CD14-positive monocyte (primary cell): ENCODE data around the gene DBN1. TPM values are rescaled to one million over a fixed set of nuclear protein-coding genes. Genes with fewer than 3 reads are reported as not detected.
A peak's percentile ranks its signal among the peaks of the same experiment; 100 is the strongest.

Source experiments
- DNase-seq, 3 donors: peaks; one replicate each; pipeline ENCODE4 v3.0.0-alpha.2; 2011 to 2022
- H2AFZ ChIP-seq: 2 replicates; pipeline ENCODE4 v1.6.0; 2012; ENCODE audit warnings: mild to moderate bottlenecking, low read depth, low read length, inconsistent platforms; ENCODE audit not compliant: insufficient read depth, poor library complexity, severe bottlenecking
- H3K27ac ChIP-seq, 2 donors: 1 replicate in 1 of 2; 2 replicates in 1 of 2; pipeline ENCODE4 v1.5.1; 2012 to 2013; ENCODE audit warnings: low read length in 2 of 2, control low read depth in 1 of 2, inconsistent platforms in 1 of 2, low read depth in 1 of 2, mild to moderate bottlenecking in 1 of 2
- H3K27me3 ChIP-seq, 2 donors: one replicate each; pipeline versions ENCODE4 v1.6.0 to v1.6.1; 2011 to 2013; ENCODE audit warnings: low read length in 2 of 2; ENCODE audit not compliant: control insufficient read depth in 2 of 2, insufficient read depth in 2 of 2
- H3K36me3 ChIP-seq, 2 donors: replicated peaks in 1 of 2; 1 replicate in 1 of 2; 2 replicates in 1 of 2; pipeline versions ENCODE4 v1.5.1 to v1.6.1; 2012 to 2013; ENCODE audit warnings: low read length in 2 of 2, control low read depth in 1 of 2, inconsistent platforms in 1 of 2, mild to moderate bottlenecking in 1 of 2; ENCODE audit not compliant: insufficient read depth in 2 of 2, control insufficient read depth in 1 of 2
- H3K4me1 ChIP-seq, 2 donors: 1 replicate in 1 of 2; 2 replicates in 1 of 2; pipeline versions ENCODE4 v1.5.1 to v1.6.1; 2012 to 2013; ENCODE audit warnings: low read length in 2 of 2, control low read depth in 1 of 2, inconsistent platforms in 1 of 2, mild to moderate bottlenecking in 1 of 2, moderate library complexity in 1 of 2; ENCODE audit not compliant: insufficient read depth in 2 of 2, control insufficient read depth in 1 of 2
- H3K4me2 ChIP-seq: replicated peaks from 2 replicates; pipeline ENCODE3; 2012; ENCODE audit warnings: low read length, moderate library complexity, mild to moderate bottlenecking; ENCODE audit not compliant: poor library complexity, severe bottlenecking; ENCODE audit errors: extremely low read depth
- H3K4me3 ChIP-seq, 3 experiments: fragments of 200-600 bp in 1 of 3; sonication (generic) in 1 of 3; replicated peaks in 1 of 3; 1 replicate in 2 of 3; 2 replicates in 1 of 3; pipeline ENCODE4 v1.5.1; 2011 to 2013; ENCODE audit warnings: low read length in 3 of 3, mild to moderate bottlenecking in 3 of 3, control low read depth in 2 of 3, low read depth in 2 of 3, inconsistent platforms in 1 of 3, moderate library complexity in 1 of 3
- H3K79me2 ChIP-seq: 2 replicates; pipeline ENCODE4 v1.6.0; 2012; ENCODE audit warnings: mild to moderate bottlenecking, control low read depth, inconsistent platforms, low read length, moderate library complexity; ENCODE audit not compliant: insufficient read depth
- H3K9ac ChIP-seq: 2 replicates; pipeline ENCODE4 v1.6.0; 2017; ENCODE audit warnings: low read length, mild to moderate bottlenecking; ENCODE audit not compliant: insufficient read depth, poor library complexity, severe bottlenecking
- H3K9me3 ChIP-seq, 2 donors: replicated peaks in 1 of 2; 1 replicate in 1 of 2; 2 replicates in 1 of 2; pipeline versions ENCODE4 v1.5.1 to v1.6.1; 2012 to 2013; ENCODE audit warnings: low read length in 2 of 2, control low read depth in 1 of 2; ENCODE audit not compliant: control insufficient read depth in 1 of 2, insufficient read depth in 1 of 2
- H4K20me1 ChIP-seq: 2 replicates; pipeline ENCODE4 v1.6.0; 2012; ENCODE audit warnings: mild to moderate bottlenecking, low read length, control low read depth, moderate library complexity; ENCODE audit not compliant: insufficient read depth
- H3K27ac Mint-ChIP-seq, 7 donors: one replicate each; pipeline ENCODE4 v1.8.0; 2020; ENCODE audit warnings: mild to moderate bottlenecking in 7 of 7, mixed read lengths in 7 of 7, moderate library complexity in 6 of 7, inconsistent platforms in 2 of 7
- H3K27me3 Mint-ChIP-seq, 3 donors: one replicate each; pipeline ENCODE4 v1.8.0; 2021 to 2022; ENCODE audit warnings: low read depth in 3 of 3, mild to moderate bottlenecking in 3 of 3, mixed read lengths in 3 of 3, moderate library complexity in 3 of 3, inconsistent platforms in 1 of 3
- H3K36me3 Mint-ChIP-seq, 2 donors: one replicate each; pipeline ENCODE4 v1.8.0; 2020; ENCODE audit warnings: mixed read lengths in 2 of 2, inconsistent platforms in 1 of 2, mild to moderate bottlenecking in 1 of 2
- H3K4me1 Mint-ChIP-seq: one replicate; pipeline ENCODE4 v1.8.0; 2020; ENCODE audit warnings: mild to moderate bottlenecking, mixed read lengths
- H3K4me3 Mint-ChIP-seq, 2 donors: one replicate each; pipeline ENCODE4 v1.8.0; 2020; ENCODE audit warnings: mild to moderate bottlenecking in 2 of 2, mixed read lengths in 2 of 2, moderate library complexity in 1 of 2
- H3K9me3 Mint-ChIP-seq, 7 donors: one replicate each; pipeline ENCODE4 v1.8.0; 2020 to 2022; ENCODE audit warnings: mixed read lengths in 7 of 7, mild to moderate bottlenecking in 6 of 7, moderate library complexity in 6 of 7, inconsistent platforms in 2 of 7
- WGBS: methylation state at CpG from one replicate; pipeline ENCODE4 v1.1.5; 2013; ENCODE audit warnings: missing lambda C conversion rate; ENCODE audit not compliant: insufficient coverage; 5-methylcytosine and 5-hydroxymethylcytosine counted together
- intact Hi-C, 2 donors: fragments of 100-400 bp; cut with micrococcal nuclease; formaldehyde crosslinking; loops; one replicate each; pipeline versions ENCODE4 v1.15.0 to v1.15.1; 2023
- polyA plus RNA-seq, 3 donors: library from polyadenylated mRNA; depleted of rRNA in 1 of 3; unstranded in 2 of 3; stranded (reverse) in 1 of 3; fragments of 300-500 nt in 2 of 3; fragments of >200 nt in 1 of 3; fragmentation: Illumina TruSeq in 2 of 3; gene quantifications; 1 replicate in 2 of 3; 2 replicates in 1 of 3; pipeline ENCODE4 v1.2.3, GENCODE V29; 2012 to 2021
- TF ChIP-seq, protein P1 (sequence below): fragments of 200-600 bp; IDR thresholded peaks from one replicate; pipeline ENCODE4 v1.8.0; 2022; ENCODE audit warnings: antibody characterized with exemption, mild to moderate bottlenecking

DBN1 gene
- polyA plus RNA-seq, 3 donors, result 0.71 to 1.6 (median 0.73) TPM

DNA sequence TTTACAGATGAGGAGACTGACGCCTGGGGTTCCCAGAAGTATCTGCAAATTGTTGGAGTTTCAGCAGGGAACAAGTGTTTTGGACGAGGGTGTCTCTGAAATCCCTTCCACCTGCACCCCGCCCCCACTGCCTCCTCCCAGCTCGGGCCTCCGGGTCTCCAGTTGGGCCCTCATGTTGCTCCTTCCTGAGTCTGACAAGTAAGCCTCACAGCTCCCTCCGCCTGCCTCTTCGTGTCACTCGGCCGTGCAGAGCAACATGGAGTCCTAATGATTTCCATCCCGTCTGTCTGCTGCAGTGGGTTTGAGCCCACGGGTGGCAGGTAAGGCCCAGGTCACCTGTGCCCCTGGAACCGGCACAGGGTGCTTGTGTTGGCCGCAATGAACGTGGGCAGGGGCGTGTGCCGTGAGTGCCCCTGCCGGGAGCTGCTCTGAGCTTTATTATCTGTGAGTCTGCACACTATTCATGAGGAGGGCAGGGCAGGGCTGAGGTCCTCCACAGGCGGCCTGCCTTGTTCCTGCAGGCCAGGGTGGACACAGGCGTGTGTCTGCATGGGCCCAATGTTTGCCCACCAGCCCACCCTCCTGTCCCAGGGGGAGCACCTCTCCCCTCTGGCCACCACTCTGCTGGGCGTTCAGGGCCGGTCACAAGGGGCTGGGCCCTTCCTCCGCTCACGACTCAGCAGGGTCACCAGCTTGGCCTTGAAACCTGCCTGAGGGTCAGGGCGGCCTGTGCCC lies 30.1 kb upstream of the DBN1 start:
- Histone ChIP-seq H3K9me3 (no peaks in the 10 kb centered on the region), H3K36me3 (peaks cover 34 to 42% of the 10 kb centered on the region in 2 donors), H3K27ac (no peak overlapping the region), H3K4me1 (peaks cover 64 to 80% of the 10 kb centered on the region in 2 donors), H2AFZ (no peak overlapping the region), H3K79me2 (peaks cover 39% of the 10 kb centered on the region), H3K9ac (no peak overlapping the region), H4K20me1 (peaks cover 80% of the 10 kb centered on the region), H3K4me2 (no peak overlapping the region), H3K4me3 (no peak overlapping the region), H3K27me3 (peaks cover 0 to 14% of the 10 kb centered on the region in 2 donors)
- H3K4me1 Mint-ChIP-seq, result peaks cover 65% of the 10 kb centered on the region
- whole genome bisulfite sequencing, result 85% methylated on average over 21 of the region's 24 CpGs
- H3K4me3 Mint-ChIP-seq, result no peak overlapping the region
- H3K36me3 Mint-ChIP-seq, result peaks cover 42 to 60% of the 10 kb centered on the region in 2 donors
- peak overlapping the region in 1 of 7 donors; percentile 30 for H3K27ac Mint-ChIP-seq
- peaks cover 16 to 22% (median 21%) of the 10 kb centered on the region in 3 donors for H3K27me3 Mint-ChIP-seq
- H3K9me3 Mint-ChIP-seq, result peaks cover 0 to 3% (median 0%) of the 10 kb centered on the region in 7 donors
- intact Hi-C loops, result loop anchor here (2.0 to 10.0 kb wide), 3 partner anchors 111 to 189 kb away; partner anchors contain the start of gene MXD3 (in 1 of the 2)
- no peak for DNase-seq
- TF ChIP-seq, protein P1, sequence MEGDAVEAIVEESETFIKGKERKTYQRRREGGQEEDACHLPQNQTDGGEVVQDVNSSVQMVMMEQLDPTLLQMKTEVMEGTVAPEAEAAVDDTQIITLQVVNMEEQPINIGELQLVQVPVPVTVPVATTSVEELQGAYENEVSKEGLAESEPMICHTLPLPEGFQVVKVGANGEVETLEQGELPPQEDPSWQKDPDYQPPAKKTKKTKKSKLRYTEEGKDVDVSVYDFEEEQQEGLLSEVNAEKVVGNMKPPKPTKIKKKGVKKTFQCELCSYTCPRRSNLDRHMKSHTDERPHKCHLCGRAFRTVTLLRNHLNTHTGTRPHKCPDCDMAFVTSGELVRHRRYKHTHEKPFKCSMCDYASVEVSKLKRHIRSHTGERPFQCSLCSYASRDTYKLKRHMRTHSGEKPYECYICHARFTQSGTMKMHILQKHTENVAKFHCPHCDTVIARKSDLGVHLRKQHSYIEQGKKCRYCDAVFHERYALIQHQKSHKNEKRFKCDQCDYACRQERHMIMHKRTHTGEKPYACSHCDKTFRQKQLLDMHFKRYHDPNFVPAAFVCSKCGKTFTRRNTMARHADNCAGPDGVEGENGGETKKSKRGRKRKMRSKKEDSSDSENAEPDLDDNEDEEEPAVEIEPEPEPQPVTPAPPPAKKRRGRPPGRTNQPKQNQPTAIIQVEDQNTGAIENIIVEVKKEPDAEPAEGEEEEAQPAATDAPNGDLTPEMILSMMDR, result no peak

DNA sequence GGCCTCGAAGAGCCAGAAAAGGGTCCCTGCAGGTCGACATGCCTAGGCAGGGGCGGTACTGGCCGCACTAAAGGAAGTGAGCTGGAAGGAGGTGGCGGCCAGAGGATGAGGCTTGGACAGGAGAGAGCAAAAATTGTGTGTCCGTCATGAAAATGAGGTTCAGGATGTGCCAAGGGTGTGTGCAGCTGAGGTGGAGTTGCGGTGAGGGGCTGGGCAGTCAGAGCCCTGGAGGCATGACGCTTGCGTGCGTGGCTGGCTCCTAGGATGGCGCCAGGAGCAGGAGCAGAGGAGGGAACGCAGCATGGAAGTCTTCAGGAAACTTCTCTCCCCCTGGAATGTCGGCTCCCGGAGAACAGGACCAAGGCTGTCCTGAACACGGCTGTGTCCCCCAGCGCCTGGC lies 29.5 kb upstream of the DBN1 start:
- TF ChIP-seq, protein P1, result no peak
- H3K79me2 ChIP-seq, result peaks cover 33% of the 10 kb centered on the region
- H3K4me1 ChIP-seq, result peaks cover 71 to 80% of the 10 kb centered on the region in 2 donors
- H3K4me1 Mint-ChIP-seq, result peaks cover 70% of the 10 kb centered on the region
- peaks cover 0 to 3% (median 0%) of the 10 kb centered on the region in 7 donors for H3K9me3 Mint-ChIP-seq
- WGBS, result 83% methylated on average over 16 of the region's 16 CpGs
- H2AFZ ChIP-seq, result no peak overlapping the region
- no peak overlapping the region for H3K4me3 Mint-ChIP-seq
- peaks cover 76% of the 10 kb centered on the region for H4K20me1 ChIP-seq
- peaks cover 42 to 58% of the 10 kb centered on the region in 2 donors for H3K36me3 Mint-ChIP-seq
- H3K9me3 ChIP-seq, result no peaks in the 10 kb centered on the region
- H3K4me2 ChIP-seq, result peak overlapping the region; percentile 8
- H3K27ac Mint-ChIP-seq, result peak overlapping the region in 5 of 7 donors; percentile 20 to 81 (median 69)
- intact Hi-C loops, result loop anchor here (2.0 to 10.0 kb wide), 3 partner anchors 111 to 188 kb away; partner anchors contain the start of gene MXD3 (in 1 of the 2)
- DNase-seq, result no peak
- H3K27me3 ChIP-seq, result peaks cover 0 to 17% of the 10 kb centered on the region in 2 donors
- peaks cover 21 to 28% (median 24%) of the 10 kb centered on the region in 3 donors for H3K27me3 Mint-ChIP-seq
- H3K36me3 ChIP-seq, result peaks cover 34 to 42% of the 10 kb centered on the region in 2 donors
- H3K27ac ChIP-seq, result peak overlapping the region; percentile 36 to 60
- no peak overlapping the region for H3K9ac ChIP-seq
- H3K4me3 ChIP-seq, result no peak overlapping the region
